ENCODE measurements around the gene TM9SF4. TPM values are rescaled to one million over a fixed set of nuclear protein-coding genes. Genes with fewer than 3 reads are reported as not detected.

TM9SF4 gene
- total and polyA plus RNA-seq, 2 of the 8 experiments (the other 6 are each of a cell fraction or from before 2014, with no cell fraction given), result 38.4 to 68.7 TPM

- no peak overlapping the region for H2AK5ac ChIP-seq (ENCODE audit: low read depth, low read length)
- no peak overlapping the region for H3K9ac ChIP-seq (replicated peaks in 1 of 4; ENCODE audit: extremely low read depth in 1 of 4, low read depth in 3 of 4, low read length in 3 of 4)
- H4K20me1 ChIP-seq (replicated peaks in 1 of 2; ENCODE audit: control insufficient read depth in 1 of 2, insufficient read depth in 2 of 2, low read length in 2 of 2), result peaks cover 1 to 6% of the 10 kb centered on the region in 2 experiments
- H4K8ac ChIP-seq (ENCODE audit: extremely low read depth, insufficient read depth, low read length), result no peak overlapping the region
- no peak overlapping the region for H2BK5ac ChIP-seq (ENCODE audit: low read depth, low read length)
- no peak overlapping the region for H3K56ac ChIP-seq (replicated peaks; ENCODE audit: insufficient read length, low read depth, low read length)
- DNase-seq (ENCODE audit: low read depth in 1 of 2, low spot score in 2 of 2) (no peak), FAIRE-seq (no peak)
- no peak overlapping the region for H3K23ac ChIP-seq (ENCODE audit: insufficient read length)
- peaks cover 0 to 12% of the 10 kb centered on the region in 2 experiments; a peak in 1 of 4 replicates for H3K9me3 ChIP-seq (ENCODE audit: insufficient read depth in 2 of 2, low read depth in 1 of 2, low read length in 1 of 2)
- H2AFZ ChIP-seq (ENCODE audit: low read length), result no peak overlapping the region
- no peaks in the 10 kb centered on the region for H3K23me2 ChIP-seq (ENCODE audit: low read depth, low read length)
- H3K4me3 ChIP-seq (ENCODE audit: extremely low read depth in 1 of 4, insufficient read depth in 2 of 4, low read depth in 3 of 4, low read length in 4 of 4), result no peak overlapping the region
- H3K4me1 ChIP-seq (replicated peaks in 1 of 4; ENCODE audit: control insufficient read depth in 3 of 4, insufficient read depth in 4 of 4, low read length in 3 of 4), result peaks cover 0 to 6% (median 0%) of the 10 kb centered on the region in 4 experiments; a peak in 1 of 7 replicates
- no peak overlapping the region for H3K4ac ChIP-seq (replicated peaks; ENCODE audit: insufficient read length, low read depth, low read length)
- no peak overlapping the region for H3K4me2 ChIP-seq (ENCODE audit: insufficient read depth in 1 of 2, low read depth in 2 of 2, low read length in 2 of 2)
- H4K5ac ChIP-seq (ENCODE audit: insufficient read length, low read depth, low read length), result no peak overlapping the region
- ChIA-PET CTCF (ENCODE audit: partially characterized antibody) (no interaction called here), POLR2A (ENCODE audit: partially characterized antibody) (no interaction called here)
- no peak overlapping the region for H3K18ac ChIP-seq (ENCODE audit: extremely low read depth, low read length)
- no peaks in the 10 kb centered on the region; the same call in 1 of the 2 replicates for H3K79me1 ChIP-seq (ENCODE audit: low read depth, low read length)
- no peaks in the 10 kb centered on the region; a peak in 2 of 8 replicates for H3K36me3 ChIP-seq (ENCODE audit: control insufficient read depth in 2 of 4, insufficient read depth in 4 of 4, low read length in 3 of 4)
- H2BK15ac ChIP-seq (ENCODE audit: low read length), result no peak overlapping the region
- no peak overlapping the region for H3K14ac ChIP-seq (ENCODE audit: insufficient read length)
- H2BK20ac ChIP-seq (ENCODE audit: low read length), result no peak overlapping the region
- H2BK120ac ChIP-seq (replicated peaks; ENCODE audit: low read depth, low read length), result no peak overlapping the region
- peaks cover 0 to 66% of the 10 kb centered on the region in 2 experiments; a peak in 2 of 4 replicates for H3K79me2 ChIP-seq (ENCODE audit: control insufficient read depth in 1 of 2, insufficient read depth in 2 of 2, low read length in 2 of 2)
- no peak overlapping the region for H3K27ac ChIP-seq (ENCODE audit: low read depth, low read length)
- no CpG with 5 or more reads among the region's 4 CpGs for WGBS, 2 experiments (ENCODE audit: extremely low coverage in 1 of 2, insufficient coverage in 1 of 2, insufficient read length in 1 of 2, insufficient replicate concordance in 2 of 2, low coverage in 1 of 2, low lambda C conversion rate in 2 of 2, missing lambda C conversion rate in 1 of 2)
- no peak overlapping the region for H2BK12ac ChIP-seq (ENCODE audit: low read depth, low read length)
- no peaks in the 10 kb centered on the region for H3K27me3 ChIP-seq (replicated peaks in 1 of 4; ENCODE audit: control insufficient read depth in 3 of 4, extremely low read depth in 1 of 4, insufficient read depth in 3 of 4, low read length in 3 of 4)
- no peak overlapping the region for H4K91ac ChIP-seq (replicated peaks; ENCODE audit: insufficient read length, low read length)
- TF ChIP-seq RXRA (IDR thresholded peaks at IDR 0.05; ENCODE audit: insufficient read depth, low read depth, low read length) (no peak), CEBPB (IDR thresholded peaks at IDR 0.05; ENCODE audit: low read depth, low read length) (no peak), SRF (IDR thresholded peaks at IDR 0.05; ENCODE audit: low read depth, low read length) (no peak), EP300 (IDR thresholded peaks at IDR 0.05; ENCODE audit: borderline replicate concordance in 1 of 2, low read depth in 2 of 2, low read length in 2 of 2) (no peak), JUND (IDR thresholded peaks at IDR 0.05; ENCODE audit: low read length) (no peak), EGR1 (IDR thresholded peaks at IDR 0.05; ENCODE audit: borderline replicate concordance, low read depth, low read length) (no peak), ATF3 (IDR thresholded peaks at IDR 0.05; ENCODE audit: insufficient read depth, low read depth, low read length) (no peak), POU5F1 (IDR thresholded peaks at IDR 0.05; ENCODE audit: low read depth, low read length) (no peak), RFX5 (IDR thresholded peaks at IDR 0.05; ENCODE audit: borderline replicate concordance, low read depth, low read length) (no peak), BACH1 (IDR thresholded peaks at IDR 0.05; ENCODE audit: low read length) (no peak), SP1 (IDR thresholded peaks at IDR 0.05; ENCODE audit: low read depth, low read length) (no peak)
- TF ChIP-seq, protein P1, sequence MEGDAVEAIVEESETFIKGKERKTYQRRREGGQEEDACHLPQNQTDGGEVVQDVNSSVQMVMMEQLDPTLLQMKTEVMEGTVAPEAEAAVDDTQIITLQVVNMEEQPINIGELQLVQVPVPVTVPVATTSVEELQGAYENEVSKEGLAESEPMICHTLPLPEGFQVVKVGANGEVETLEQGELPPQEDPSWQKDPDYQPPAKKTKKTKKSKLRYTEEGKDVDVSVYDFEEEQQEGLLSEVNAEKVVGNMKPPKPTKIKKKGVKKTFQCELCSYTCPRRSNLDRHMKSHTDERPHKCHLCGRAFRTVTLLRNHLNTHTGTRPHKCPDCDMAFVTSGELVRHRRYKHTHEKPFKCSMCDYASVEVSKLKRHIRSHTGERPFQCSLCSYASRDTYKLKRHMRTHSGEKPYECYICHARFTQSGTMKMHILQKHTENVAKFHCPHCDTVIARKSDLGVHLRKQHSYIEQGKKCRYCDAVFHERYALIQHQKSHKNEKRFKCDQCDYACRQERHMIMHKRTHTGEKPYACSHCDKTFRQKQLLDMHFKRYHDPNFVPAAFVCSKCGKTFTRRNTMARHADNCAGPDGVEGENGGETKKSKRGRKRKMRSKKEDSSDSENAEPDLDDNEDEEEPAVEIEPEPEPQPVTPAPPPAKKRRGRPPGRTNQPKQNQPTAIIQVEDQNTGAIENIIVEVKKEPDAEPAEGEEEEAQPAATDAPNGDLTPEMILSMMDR (IDR thresholded peaks at IDR 0.05; ENCODE audit: control extremely low read depth in 1 of 3, insufficient read depth in 1 of 3, low read depth in 1 of 3, low read length in 3 of 3), result no peak
Observed at GRCh38 chr20:32123088-32123487, 13.6 kb downstream of the TM9SF4 start.

Data from H1 (cell line).